IPS DF 4.7 (cell line): Measurements from ENCODE around the gene SMIM1.

Experiments
- DNase-seq: peaks from one replicate; pipeline ENCODE4 v3.0.0-alpha.2; 2013; ENCODE audit warnings: low spot score; ENCODE audit errors: extremely low read depth

The SMIM1 gene

GRCh38 chr1:3753656-3754454 is 18.7 kb upstream of the SMIM1 start:
- no peak for DNase-seq

- no peak for DNase-seq
These were observed 16.2 kb upstream of the SMIM1 start for GRCh38 chr1:3756394-3756793.

GRCh38 chr1:3759164-3759563 is 13.4 kb upstream of the SMIM1 start:
- DNase-seq = no peak

GRCh38 chr1:3759796-3760195 is 12.8 kb upstream of the SMIM1 start:
- no peak for DNase-seq

GRCh38 chr1:3761296-3762010 is 11.1 kb upstream of the SMIM1 start:
- DNase-seq = no peak

DNA sequence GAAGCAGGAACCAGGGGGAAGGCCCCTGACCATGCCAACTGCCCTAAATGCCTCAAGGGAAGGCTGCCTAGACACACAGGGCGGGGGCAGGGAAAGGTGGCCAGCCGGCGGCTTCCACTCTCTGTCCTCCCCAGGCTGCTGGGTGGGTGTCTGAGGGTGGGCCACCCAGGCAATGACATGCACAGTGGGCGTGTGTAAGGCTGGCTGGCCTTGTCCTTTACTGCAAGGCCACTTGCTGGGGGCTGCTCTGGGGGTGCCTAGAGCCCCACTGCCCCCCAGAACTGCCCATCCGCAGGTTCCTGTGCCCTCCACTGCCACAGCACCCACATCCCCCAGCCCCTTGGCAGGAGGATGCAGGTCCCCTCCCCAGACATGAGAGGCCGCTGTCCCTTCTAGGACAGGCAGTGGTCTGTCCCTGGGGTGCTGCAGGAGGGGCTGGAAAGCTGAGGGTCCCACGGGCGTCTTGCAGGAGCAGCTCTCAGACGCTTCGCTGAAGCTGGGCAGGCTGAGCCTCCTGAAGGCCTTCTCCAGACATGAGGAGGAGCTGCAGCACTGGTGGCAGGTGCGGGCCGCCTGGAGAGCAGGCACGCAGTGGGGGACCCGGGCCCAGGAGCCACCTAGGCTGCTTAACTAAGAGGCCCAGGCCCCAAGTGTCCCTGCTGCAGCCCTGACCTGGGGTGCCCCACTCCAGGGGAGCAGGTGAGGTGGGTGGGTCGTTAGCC is 10.2 kb upstream of the SMIM1 start:
- DNase-seq = no peak

GRCh38 chr1:3762873-3763228 is 9.7 kb upstream of the SMIM1 start:
- DNase-seq = no peak

DNA sequence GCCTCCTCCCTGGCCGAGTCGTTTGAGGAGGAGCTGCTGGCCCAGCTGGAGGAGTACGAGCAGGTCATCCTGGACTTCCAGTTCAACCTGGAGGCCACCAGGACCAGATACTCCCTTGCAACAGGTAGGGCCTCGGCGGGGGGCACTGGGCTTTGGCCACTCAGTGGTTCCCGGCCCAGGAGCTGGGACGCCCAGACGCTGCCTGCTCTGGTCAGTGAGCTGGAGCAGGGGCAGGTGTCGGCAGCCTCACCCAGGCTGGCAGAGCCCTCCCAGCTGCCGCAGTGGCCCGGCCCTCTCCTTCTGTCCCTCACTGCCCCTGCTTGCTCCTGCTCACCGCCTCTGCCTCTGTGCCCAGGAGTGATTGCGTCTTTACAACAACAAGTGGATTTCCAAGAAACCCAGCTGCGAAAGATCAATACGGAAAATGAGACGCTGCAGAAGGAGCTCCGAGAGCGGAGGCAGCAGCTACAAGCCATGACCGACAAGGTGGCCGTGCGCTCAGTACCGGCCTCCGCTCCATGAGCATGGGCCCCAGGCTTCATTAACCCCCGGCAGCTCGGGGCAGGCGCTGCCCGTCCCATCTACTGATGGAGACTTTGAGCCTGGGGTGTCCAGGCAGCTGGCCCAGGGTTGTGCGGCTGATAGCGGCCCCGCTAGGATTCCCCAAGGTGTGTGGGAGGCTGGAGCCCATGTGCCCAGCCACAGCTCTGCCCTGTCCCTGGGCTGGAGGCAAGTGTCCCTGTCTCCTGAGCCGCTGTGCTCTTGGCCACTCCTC is 9.0 kb upstream of the SMIM1 start:
- DNase-seq = no peak

- no peak for DNase-seq
These were observed 5.1 kb upstream of the SMIM1 start for GRCh38 chr1:3767328-3767925.

DNA sequence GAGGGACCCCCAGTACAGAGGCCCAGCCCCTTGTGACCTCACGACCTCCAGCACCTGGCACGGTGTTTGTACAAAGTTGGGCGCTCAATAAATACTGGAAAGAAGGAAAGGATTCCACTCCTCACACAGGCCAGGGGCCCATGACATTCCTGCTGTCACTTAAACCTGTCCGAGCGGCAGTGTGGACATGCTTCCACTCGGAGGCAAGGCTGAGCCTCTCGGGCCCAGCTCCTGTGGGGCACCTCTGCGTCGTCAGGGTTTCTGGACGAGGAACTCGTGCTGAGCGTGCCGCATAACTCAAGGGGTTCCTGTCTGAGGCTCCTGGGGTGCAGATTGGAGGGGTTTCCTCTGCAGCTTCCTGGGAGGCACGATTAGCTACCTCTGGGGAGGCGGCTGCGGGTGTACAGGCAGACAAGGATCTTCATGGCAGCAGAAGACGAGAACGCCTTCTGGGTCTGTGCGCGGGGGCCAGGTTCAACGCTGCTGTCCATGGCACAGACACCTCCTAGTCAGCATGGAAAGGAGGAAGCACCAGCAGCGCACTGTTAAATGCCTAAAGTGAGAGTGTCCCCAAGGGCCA is 3.6 kb upstream of the SMIM1 start:
- DNase-seq = no peak

- no peak for DNase-seq
These were observed 2.3 kb upstream of the SMIM1 start for GRCh38 chr1:3770047-3770765.

DNA sequence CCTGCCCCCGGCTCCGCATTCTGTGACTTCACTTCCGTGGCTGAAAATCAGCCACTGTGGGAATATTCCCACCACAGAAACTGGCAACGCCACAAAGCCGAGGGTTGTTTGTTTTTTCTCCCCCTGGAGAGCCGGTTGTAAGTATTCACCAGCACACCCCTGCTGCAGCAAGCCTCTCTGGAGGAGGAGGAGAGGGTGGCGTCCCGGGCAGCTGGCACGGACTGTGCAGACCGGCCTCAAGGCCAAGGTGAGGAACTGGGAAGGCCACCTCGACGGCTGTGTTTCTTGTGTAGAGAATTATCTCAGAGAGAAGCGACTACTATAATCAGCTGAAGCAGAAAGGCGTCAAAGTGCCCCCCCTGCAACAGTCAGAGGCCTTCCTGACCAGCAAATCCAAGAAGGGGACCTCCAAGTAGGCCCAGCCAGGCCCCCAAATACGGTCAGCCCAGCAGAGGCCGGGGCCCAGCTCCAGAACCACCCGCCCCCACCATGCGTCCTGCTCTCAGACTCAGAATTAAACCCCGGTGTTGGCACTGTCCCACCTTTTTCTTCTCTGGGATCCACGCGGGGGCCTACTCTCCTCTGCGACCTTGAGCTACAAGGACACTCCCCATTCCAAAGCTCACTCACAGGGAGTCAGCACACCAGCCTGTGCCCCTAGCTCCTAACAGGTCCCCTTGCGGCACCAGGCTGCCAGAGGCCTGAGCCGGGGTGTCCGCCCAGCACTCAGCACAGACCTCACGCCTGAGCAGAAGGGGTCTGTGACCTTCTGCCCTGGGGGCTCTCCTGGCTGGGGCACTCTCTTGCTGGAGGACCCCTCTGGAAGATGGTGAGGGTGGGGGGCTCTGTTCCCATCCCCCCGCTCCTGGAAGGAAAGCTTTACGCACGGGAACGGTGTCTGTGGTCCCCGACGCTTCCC is 1.2 kb upstream of the SMIM1 start:
- DNase-seq = no peak

GRCh38 chr1:3772027-3772714 is 378 bp upstream of the SMIM1 start:
- no peak for DNase-seq

GRCh38 chr1:3773572-3774275 is 1.2 kb downstream of the SMIM1 start:
- DNase-seq = no peak

DNA sequence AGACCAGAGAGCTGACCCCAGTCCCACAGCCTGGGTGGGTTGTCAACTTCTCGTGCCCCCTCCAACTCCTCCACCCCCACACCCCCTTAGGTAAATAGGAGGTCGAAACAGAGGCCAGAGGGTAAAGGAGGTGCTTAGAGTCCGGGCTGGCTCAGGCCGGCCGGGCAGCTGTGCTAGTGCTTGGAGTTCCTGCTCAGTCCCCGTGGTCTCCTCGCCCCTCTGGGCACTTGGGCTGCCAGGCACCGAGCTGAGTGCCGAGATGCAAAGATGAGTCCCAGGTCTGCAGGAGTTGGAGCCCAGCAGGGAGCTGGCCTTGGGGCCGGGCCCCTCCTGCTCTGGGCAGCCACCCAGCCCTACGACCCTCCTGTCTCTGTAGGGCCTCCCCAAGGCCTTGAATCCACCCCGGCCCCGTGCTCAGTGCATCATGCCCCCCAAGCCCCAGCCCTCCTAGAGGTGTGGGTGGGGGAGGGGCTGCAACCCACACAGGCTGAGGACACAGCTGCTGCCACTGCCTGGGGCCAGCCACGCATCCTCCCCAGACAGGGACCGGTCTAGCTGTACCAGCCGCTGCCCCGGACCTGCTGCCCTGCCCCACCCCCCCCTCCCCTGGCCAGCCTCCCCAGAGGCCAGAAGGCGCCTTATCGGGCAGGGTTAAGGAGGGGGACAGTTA is 1.9 kb downstream of the SMIM1 start:
- DNase-seq = no peak

- DNase-seq = no peak
These were observed 2.5 kb downstream of the SMIM1 start for GRCh38 chr1:3774946-3775489.
